AG08396 (cell line): ENCODE results near the gene FERMT2.
"Not testable (repeated sequence)": the region's sequence is repeated elsewhere in the genome, so short reads cannot be mapped to it uniquely, and the experiment has no call there.

Source experiments
- DNase-seq: peaks from one replicate; pipeline ENCODE4 v3.0.0; 2012; ENCODE audit warnings: low spot score, mixed read lengths

The FERMT2 gene

GRCh38 chr14:52944254-52944653, 6.6 kb downstream of the FERMT2 start:
- DNase-seq: no peak

GRCh38 chr14:52939427-52939826, 11.4 kb downstream of the FERMT2 start:
- no peak for DNase-seq

GRCh38 chr14:52937869-52938268, 13.0 kb downstream of the FERMT2 start:
- no peak for DNase-seq

DNA sequence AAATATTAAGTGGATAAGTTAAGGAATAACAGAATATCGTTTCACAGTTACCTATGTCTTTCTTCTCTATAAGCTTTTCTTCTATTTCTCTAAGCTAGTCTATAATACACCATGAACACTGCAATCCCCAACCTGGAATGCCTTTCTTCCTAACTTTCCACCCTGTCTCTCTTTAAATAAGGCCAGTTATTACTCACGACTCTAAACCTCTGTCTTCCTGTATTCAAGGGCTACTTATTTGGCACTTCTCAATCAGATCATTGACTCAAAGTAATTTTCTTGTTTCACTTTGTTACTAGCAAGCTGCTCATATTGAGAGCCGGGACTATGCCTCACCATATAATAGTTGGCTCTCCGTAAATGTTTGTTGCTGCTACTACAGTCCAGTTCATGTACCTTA, 13.5 kb downstream of the FERMT2 start:
- DNase-seq: no peak

DNA sequence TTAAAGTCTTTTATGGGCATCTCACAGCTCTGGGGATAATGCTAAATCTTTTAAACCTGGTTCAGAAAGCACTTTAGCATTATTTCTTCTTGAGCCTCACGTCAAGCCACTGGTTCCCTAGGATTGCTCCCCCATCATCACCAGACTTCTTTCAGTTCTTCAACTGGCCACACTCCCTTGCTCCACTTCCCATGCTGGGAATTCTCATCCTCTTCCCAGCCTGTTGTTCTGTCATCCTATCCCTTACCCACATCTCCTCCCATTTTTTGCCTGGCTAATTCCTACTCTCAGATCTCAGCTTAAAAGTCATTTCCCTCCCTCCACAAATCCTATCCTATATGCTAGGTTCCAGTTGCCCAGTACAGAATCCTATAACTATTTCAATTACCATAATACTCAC, 14.4 kb downstream of the FERMT2 start:
- DNase-seq: no peak

GRCh38 chr14:52935833-52936232, 15.0 kb downstream of the FERMT2 start:
- DNase-seq: no peak

GRCh38 chr14:52934762-52935161, 16.1 kb downstream of the FERMT2 start:
- no peak for DNase-seq

- DNase-seq: no peak
These were observed 21.6 kb downstream of the FERMT2 start for GRCh38 chr14:52929192-52929807.

GRCh38 chr14:52926953-52927352, 23.9 kb downstream of the FERMT2 start:
- DNase-seq: no peak

DNA sequence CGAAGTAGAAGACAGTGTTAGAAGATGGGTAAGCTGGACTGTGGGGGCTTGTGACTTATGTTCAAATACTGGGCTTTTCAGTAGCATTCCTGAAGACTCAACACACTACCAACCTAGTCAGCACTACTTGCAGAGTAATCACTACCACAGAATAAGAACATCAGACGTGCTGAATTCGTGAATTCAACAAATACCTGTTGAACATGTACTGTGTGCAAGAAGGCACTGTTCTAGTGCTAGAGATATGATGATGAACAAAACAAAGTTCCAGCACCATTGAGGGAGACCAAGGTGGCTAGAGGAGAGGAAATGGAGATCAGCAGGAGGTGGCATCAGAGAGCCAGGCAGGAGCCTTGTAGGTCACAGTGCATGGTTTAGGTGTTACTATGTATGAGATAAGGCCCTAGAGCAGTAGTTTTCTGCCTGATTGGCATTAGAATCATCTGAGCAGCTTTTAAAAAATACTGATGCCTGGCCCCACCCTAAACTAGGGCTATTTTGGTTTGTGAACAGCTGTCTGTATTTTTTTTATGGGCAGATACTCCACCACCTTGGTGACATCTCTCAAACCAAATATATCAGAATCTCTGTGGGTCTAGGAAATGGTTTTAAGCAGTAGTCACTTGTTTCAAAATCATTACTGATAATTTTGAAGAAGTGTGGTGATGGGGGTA, 26.8 kb downstream of the FERMT2 start:
- DNase-seq: no peak

GRCh38 chr14:52922656-52923055, 28.2 kb downstream of the FERMT2 start:
- no peak for DNase-seq

DNA sequence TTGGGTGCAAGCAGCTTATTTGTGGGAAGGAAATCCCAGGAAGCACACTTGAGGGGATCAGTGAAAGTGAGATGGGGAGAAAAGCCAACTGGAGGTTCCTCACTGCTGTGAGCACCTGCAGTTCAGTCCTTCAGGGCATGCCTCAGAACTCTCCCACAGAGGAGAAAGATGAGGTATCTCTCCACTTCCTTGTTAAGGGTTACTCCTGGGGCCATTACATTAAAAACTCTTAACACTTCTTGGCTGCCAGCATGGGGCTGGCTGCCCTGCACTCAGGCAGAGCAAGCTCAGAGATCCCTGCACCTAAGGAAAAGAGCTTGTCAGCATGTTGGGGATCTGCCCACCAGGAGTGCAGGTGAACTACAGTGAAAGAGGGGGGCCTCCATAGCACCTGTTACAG, 28.8 kb downstream of the FERMT2 start:
- no peak for DNase-seq

DNA sequence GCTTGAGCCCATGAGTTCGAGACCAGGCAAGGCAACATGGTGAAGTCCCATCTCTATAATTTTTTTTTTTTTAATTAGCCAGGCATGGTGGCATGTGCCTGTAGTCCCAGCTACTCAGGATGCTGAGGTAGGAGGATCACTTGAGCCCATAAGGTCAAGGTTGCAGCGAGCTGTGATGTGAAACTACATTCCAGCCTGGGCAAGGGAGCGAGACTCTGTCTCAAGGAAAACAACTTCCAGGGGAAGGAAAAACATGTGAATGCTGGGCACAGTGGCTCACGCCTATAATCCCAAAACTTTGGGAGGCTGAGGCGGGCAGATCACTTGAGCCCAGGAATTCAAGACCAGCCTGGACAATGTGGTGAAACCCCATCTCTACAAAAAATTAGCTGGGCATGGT, 30.4 kb downstream of the FERMT2 start:
- DNase-seq: not testable (repeated sequence)

DNA sequence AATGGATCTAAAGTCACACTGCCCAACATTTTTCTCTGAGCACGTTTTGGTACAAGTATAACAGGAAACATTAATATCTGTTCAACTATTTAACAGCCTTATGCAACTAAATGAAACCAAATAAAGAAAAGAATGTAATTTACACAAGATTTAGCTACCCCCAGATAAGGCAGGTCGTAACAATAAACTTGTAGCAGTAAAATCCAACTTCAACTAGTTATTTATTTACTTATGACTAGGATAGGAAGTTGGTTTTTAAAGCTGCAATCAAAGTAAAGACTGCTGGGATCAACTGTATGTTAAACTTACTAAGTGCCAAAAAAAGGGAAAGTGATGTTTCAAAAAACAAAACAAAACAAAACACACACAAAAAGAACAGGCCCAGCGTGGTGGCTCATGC, 30.9 kb downstream of the FERMT2 start:
- no peak for DNase-seq

DNA sequence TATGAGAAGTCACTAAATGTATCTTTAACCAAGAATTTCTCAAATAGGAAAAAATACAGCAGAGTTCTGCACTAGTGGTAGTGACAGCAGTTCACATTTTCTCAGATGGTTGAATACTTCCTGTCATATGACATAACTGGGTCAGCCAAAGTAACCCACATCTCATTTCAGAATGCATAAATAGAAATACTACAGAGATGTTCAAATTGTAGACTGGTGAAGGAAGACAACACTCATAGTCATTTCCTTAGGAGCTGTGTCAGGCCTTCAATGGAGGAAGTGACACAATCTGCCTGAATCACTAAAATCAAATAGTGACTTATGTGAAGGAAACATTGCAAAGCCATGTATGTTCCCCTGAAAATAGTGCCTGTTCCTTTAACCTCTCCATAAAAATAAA, 32.4 kb downstream of the FERMT2 start:
- DNase-seq: no peak

GRCh38 chr14:52917735-52918134, 33.1 kb downstream of the FERMT2 start:
- DNase-seq: no peak

DNA sequence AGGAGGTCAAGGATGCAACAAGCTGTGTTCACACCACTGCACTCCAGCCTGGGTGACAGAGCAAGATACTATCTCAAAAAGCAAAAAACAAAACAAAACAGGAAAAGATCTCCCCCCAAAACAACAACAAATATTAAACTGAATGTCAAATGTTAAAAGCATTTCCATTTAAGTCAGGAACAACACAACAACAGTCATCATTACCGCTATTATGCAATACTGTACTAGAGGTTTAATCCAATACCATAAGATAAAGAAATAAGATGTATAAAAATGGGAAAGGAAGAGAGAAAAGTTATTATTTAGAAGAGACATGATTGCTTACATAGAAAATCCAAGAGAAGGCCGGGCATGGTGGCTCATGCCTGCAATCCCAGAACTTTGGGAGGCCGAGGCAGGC, 36.6 kb downstream of the FERMT2 start:
- DNase-seq: no peak

DNA sequence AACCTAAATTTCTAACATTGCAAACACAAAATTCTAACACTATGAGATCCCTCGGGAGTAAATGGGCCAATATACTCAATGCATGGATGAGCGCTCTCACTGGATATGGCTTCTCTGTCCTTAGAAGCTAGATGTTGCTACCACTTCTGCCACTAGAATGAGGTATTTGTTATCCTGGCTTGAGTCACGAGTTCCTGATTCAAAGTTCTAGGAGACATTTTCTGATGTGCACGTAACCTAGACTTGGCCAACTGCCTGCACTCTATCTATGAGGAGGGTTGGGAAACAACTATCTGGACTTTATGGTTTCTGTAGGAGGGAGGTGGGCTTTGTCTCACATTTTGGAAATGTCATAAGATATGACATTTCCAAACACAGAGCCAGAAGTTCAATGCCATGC, 37.6 kb downstream of the FERMT2 start:
- no peak for DNase-seq

DNA sequence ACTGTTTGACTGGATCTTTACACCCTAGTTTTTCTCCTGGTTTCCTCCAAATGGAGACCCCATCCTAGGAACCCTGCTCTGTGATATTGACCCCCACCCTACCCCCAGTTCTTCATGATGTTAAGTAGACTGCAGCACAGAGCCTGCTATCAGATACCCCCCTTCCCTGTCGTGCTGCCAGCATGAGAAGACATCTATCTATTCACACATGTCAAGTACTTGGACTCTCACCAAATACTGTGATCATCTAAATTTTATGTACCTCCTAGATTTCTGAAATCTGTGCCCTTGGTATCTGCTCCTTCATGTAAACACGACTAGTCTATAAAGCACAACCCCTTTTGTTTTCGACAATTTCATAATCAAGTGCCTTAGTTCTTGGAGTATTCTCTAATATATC, 38.9 kb downstream of the FERMT2 start:
- no peak for DNase-seq

DNA sequence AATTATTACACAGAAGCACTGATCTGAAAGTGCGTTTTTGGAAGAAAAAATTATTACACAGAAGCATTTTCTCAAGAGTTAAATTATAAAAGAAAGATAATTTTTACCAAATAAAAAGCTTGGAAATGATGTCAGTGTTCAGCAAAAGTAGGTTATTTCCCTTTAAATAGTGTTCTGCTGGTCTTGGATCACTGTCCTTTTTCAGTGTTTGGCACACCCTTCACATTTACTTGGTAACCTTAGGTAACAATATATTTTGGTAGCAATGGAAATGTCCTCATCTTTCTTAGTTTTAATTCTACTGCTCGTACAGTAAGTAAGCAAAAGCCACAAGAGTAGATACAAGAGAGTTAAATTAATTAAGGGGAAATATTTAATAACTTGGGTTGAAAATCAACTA, 40.3 kb downstream of the FERMT2 start:
- no peak for DNase-seq

GRCh38 chr14:52907949-52908348, 42.9 kb downstream of the FERMT2 start:
- DNase-seq: no peak

GRCh38 chr14:52906141-52906601, 44.7 kb downstream of the FERMT2 start:
- peak; percentile 26 for DNase-seq

- DNase-seq: no peak
These were observed 47.8 kb downstream of the FERMT2 start for GRCh38 chr14:52902971-52903619.
